EH (cell line): ENCODE data around the gene ATRX.
A peak's percentile ranks its signal among the peaks of the same experiment; 100 is the strongest.
"Not testable (repeated sequence)": the region's sequence is repeated elsewhere in the genome, so short reads cannot be mapped to it uniquely, and the experiment has no call there.

Experiments used
- DNase-seq: peaks from one replicate; pipeline ENCODE4 v3.0.0-alpha.2; 2015; ENCODE audit warnings: low read depth

ATRX gene

DNA sequence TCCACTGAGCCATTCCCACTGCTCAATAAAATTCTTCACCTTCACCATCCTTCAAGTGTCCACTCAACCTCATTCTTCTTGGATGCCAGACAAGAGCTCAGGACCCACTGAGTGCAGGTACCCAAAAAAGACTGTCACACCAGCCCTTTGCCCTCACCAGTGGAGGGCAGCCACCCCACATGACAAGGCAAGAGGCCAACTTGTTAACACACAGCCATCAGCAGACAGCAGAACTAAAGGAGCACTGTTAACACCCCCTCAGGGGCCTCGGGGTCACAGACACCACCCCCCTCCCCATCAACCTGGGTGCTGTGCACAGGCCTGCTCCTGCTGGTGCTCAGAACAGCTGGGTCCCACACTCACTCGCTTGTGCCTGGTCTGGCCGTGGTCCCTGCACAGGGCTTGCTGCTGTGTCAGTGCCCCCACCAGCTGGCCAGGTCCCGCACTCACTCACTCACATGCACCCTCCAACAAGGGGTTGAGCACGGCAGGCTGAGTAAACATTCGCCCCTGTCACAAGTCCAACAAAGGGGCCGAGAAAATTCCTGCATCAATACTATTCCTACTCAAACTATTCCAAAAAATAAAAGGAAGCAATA, 54.1 kb downstream of the ATRX start:
- DNase-seq, result no peak

DNA sequence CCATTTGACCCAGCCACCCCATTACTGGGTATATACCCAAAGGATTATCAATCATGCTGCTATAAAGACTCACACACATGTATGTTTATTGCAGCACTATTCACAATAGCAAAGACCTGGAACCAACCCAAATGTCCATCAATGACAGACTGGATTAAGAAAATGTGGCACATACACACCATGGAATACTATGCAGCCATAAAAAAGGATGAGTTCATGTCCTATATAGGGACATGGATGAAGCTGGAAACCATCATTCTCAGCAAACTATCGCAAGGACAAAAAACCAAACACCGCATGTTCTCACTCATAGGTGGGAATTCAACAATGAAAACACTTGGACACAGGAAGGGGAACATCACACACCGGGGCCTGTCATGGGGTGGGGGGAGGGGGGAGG, 59.9 kb downstream of the ATRX start:
- not testable (repeated sequence) for DNase-seq

DNA sequence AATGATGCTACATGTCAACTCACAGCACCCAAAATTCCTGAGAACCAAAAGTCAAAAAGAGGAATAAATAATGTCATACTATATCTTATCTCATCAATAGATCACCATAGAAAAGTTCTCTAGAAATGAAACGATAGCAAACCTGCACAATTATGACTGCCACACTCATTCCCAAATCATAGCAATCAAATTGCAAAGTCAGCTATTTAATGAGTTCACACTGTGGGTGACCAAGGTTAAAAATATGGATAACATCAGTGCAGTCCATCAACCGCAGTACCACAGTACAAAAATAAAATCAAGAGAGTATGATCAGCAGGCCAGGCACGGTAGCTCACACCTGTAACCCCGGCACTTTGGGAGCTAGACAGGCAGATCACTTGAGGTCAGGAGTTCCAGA, 62.3 kb downstream of the ATRX start:
- no peak for DNase-seq

DNA sequence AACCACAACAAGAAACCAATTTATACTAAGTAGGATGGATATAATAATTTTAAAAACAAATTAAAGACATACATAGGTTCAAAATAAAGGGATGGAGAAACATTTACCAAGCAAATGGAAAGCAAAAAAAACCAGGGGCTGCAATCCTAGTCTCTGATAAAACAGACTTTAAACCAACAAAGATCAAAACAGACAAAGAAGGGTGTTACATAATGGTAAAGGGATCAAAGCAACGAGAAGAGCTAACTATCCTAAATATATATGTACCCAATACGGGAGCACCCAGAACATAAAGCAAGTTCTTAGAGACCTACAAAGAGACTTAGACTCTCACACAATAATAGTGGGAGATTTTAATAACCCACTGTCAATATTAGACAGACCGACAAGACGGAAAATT, 66.6 kb downstream of the ATRX start:
- no peak for DNase-seq

DNA sequence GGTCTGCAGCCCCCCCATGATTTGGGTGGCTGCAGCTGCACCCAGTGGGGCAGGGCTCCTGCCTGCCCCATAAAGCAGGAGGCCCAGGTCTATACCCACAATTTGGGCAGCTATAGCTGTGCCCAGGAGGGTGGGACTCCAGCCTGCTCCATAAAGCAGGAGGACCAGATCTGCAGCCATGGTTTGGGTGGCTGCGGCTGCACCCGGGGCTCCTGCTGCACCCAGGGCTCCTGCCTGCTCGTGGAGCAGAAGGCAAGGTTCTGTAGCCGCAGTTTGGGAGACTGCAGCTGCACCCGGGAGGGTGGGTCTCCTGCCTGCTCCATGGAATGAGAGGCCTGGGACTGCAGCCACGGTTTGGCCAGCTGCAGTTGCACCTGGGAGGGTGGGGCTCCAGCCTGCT, 81.1 kb downstream of the ATRX start:
- no peak for DNase-seq

DNA sequence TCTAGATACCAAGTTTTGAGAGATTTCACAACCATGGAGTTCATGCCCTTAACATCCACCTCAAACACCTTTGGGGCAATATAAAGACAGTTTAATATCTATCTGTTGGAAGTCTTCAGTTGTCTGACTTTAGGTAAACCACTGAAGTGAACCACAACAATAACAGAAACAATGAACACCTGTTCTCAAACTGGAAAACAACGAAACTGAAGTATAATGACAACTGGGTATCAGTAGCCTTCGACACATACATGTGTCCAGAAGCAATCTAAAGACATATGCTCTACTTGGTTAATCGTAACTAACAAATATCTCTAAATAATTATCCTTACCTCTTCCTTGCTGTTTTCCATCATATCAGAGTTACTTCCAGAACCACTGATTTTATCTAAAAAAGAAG, 87.8 kb downstream of the ATRX start:
- DNase-seq, result no peak

DNA sequence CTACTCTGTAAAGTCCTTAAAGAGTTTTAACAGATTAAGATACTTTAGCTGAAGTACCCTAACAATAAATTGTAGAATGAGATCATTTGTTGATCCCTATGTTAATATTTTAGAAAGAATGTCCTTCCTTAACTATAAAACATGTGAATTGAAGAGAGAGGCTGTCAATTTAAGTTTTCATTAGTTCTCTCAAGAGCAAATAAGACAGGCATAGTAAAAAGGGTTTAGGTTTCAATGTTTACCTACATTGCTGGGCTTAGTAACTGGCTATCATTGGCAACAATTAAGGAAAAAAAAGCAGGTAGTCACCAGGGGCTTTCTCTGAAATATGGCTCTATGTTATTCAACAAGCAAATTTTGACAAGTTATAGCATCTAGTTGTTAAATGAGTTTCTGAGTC, 91.5 kb downstream of the ATRX start:
- DNase-seq, result no peak

DNA sequence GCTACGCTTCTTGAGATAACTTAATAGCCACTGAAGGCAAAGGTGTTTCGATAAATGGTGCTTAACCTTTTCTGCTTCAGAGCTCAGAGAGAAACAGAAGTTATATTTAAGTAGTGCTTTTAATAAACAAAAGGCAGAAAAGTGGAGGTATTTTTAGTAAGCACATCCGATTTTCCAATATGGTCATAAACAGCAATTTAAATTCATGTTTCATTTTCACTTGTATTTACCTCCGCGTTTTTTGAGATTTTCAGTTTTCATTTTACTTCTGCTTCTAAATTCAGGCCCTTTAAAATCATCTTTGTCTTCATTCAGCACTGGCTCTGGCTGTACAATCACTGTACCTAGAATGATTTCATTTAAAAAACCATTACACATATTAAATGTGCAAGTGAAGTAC, 92.4 kb downstream of the ATRX start:
- DNase-seq, result no peak

DNA sequence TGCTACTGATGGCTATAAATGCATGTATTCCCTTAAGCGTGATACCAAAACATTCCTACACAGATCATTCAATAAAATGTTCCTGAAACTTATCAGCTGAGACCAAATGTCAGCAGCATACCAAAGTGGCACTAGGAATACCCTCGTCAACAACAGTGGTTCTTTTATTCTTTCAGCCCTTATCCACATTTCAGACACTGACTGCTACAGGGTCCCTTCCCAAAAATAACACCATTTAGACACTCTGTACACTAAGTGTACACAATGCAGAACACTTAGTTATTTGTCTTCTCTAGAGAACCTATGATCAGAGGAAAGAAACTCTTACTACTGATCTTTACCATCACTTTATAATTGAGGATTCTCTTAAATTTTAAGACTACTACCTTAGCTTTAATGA, 94.1 kb downstream of the ATRX start:
- DNase-seq, result no peak

DNA sequence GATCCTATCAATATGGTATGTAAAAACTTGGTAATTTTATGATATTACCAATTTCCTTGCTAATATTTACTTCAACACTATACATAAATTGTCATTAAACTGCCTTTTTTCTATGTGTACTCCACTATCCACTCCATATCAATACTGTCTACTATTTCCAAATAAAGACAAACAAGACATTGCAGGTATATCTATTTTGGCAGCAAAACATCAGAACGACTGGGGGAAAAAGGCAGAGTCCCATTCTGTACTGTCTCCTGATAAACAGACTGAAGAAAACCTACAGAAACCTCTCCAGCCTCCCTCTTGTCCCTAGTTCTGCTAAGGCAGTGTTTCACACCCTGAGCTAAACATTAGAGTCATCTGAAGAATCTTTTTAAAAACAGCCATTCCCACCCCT, 96.6 kb downstream of the ATRX start:
- no peak for DNase-seq

DNA sequence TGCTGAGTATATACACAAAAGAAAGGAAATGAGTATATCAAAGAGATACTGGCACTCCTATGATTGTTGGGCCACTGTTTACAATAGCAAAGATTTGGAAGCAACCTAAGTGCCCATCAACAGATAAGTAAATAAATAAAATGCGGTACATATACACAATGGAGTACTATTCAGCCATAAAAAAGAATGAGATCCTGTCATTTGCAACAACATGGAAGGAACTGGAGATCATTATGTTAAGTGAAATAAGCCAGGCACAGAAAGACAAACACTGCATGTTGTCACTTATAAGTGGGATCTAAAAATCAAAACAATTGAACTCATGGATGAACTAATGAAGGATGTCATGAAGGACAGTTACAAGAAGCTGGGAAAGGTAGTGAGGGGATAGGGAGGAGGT, 100.3 kb downstream of the ATRX start:
- not testable (repeated sequence) for DNase-seq

DNA sequence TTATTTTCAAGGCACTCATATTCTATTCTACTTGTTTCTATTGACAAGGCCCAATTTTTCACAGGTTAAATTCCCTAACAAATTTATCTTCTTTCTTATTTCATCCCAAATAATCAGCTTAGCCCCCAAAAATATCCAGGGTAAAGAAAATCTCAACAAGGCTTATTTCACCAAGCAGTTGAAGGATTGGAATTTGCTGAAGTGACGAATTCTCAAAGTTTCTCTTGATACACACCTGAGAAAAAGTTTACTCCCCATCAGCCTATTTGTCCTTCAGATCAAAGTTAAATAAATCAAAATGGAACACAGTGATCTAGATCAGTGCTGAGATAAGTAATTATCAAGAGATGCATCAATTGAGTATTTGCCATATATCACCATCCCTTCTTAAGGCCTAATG, 106.9 kb downstream of the ATRX start:
- no peak for DNase-seq

DNA sequence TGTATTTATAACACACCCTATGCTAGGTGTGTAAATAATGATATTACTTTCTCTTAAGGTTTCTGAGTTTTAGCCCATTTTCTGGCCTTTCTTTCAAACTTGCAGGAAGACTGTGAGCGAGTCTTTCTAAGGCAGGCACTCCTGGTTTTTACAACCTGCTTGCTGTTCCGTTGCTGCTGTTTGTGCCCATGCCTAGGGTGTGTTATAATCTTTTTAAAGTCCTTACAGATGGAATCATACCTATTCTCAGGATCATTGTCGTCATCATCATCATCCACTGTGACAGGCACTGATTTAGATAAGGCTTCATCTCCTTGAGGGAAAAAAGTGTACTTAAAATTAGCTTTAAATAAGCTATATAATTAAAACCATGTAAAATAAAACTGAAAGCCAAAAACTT, 110.0 kb downstream of the ATRX start:
- DNase-seq, result no peak

DNA sequence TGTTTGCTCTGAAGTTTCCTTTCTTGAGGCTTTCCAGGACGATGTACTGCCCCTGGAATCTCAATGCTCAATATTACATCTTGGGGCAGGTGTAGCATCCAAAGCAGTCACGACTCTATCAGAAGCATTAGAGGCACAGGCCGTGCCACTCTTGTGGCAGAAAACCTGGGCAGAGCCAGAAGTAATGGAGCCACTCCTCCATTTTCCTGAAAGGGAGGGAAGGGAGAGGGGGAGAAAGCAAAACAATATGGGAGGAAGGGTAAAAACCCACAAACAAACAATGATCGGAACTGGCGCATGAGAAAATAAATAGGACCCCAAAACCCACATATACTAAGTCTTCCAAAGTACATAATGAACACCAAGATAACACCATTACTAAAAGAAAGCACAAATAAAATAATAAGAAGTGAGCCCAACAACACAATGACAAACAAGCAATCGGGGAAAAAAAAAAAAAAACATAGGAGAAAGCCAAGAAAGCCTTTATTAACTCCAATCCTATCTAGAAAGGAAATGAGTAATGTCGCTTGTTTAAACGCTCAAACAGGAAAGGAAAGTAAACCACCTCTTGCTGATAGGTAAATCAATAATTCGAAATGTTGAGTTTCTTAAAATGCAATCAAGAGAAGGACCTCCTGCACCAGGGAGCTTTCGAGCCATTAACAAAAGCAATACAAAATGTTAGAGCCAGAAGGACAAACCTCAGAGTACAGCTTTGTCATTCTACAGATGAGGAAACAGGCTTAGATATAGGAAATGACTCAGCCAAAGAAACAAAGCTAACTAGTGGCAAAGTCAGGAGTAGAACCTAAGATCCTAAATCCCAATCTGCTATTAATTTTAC, 117.4 kb downstream of the ATRX start:
- DNase-seq, result peak; percentile 53

DNA sequence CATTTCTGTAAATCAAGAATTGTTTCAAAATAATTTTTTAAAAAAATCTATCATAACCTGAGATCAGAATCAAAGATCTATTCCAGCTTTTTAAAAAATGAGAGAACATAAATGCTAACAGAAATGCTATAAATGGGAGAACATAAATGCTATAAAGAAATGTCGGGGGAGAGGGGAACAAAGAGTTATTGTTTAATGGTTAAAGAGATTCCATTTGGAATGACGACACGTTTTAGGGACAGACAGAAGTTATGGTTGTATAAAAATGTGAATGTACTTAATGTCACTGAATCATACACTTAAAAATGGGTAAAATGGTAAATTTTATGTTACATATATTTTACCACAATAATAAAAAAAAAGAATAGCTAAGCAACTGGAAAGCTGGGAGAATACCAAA, 127.1 kb downstream of the ATRX start:
- no peak for DNase-seq

DNA sequence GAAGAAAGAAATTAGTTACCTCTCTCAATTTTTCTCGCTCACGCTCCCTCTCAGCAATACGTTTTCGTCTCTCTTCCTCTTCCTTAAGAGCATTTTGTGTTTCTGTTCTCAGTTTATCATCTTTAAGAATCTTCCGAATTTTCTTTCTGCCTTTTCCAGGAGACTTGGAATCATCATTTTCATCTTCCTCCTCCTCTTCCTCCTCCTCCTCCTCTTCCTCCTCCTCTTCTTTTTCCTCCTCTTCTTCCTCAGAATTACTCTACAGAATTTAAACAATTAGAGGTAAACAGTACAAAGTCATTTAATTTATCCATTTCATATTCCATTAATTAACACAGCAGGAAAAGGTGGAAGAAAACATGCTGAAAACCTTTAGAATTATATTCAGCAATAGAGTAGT, 133.9 kb downstream of the ATRX start:
- DNase-seq, result no peak

DNA sequence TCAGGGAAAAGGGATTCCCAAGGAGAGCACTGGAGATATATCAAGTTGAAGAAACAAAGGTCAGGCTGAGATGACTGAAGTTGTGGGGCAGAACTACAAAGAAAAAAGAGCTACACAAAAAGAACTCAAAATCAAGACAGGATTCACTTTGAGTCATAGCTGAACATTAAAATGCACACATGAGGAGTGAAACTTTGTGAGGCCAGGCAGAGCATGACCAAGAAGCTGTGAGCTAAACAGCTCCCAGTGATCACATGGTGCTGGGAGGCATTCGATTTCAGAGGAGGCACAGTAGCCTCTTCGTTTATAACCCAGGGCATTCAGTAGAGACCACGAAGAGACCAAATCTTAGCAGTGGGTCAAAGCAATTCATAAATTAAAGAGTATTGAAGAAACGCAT, 145.3 kb downstream of the ATRX start:
- no peak for DNase-seq

DNA sequence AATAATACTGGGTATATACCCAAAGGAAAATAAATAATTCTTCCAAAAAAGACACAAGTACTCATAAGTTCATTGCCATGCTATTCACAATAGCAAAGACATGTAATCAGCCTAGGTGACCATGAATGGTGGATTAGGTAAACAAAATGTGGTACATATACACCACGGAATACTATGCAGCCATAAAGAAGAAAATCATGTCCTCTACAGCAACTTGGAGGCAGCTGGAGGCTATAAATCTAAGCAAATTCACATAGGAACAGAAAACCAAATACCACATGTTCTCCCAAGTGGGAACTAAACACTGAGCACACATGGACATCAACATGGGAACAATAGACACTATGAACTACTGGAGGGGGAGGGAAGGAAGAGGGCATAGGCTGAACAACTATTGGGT, 146.2 kb downstream of the ATRX start:
- DNase-seq, result no peak

DNA sequence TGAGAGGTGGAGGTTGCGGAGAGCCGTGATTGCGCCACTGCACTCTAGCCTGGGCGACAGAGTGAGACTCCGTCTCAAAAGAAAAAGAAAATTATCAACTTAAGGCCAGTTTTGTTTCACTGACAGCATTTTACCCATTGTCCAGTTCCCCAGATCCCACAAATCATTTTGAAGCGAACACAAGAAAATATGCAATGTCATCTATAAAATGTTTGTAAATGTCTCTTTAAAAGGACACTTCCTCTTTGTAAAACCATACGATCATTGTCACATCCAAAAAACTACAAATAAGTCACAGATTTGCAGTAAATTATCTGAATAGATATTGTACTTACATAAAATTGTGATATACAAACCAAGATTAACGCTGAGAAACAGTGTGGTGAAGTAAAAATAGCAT, 147.6 kb downstream of the ATRX start:
- DNase-seq, result no peak

DNA sequence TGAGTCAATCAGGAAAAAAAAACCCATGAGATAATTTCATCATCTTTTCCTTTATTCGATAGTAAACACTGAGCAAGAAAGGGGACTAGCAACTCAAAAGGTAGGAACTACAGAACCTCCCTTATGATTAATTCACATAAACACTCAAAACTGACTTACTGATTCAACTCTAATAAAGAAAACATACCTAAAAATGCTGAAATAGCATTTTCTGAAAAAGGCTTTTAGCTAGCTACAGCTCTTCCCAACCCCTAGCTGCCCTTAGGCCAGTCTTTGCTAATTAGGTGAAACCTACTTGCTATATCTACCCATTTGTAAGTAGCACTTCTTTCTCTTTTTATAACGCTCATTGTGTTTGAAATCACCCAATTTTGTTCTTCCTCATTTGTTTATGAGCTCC, 150.6 kb downstream of the ATRX start:
- DNase-seq, result no peak

DNA sequence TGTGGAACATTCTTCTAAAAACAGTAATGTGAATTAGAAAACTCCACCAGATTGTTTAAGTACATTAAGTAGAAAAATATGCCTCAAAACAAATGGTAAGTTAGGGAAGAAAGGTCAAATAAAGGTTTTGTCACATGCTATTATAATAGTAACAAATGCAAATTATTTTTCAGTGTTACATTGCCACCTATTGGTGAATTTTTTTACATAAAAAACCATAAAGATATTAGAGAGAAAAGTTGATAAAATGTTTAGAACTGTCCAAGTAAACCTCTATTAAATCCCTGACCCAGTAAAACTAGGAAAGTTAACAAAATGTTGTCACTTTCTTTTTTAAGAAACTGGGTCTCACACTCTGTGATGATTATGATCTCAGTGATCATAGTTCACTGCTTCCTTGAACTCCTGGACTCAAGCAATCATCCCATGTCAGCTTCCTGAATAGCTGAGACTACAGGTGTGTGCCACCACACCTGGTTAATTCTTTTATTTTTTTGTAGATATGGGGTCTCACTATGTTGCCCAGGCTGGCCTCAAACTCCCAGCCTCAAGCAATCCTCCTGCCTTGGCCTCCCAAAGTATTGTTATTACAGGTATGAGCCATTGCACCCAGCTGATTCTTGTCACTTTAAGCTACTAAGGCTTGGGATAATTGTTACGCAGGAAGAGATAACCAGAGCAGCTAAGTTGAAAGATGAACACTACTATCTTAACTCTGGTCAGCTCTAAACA, 157.6 kb downstream of the ATRX start:
- DNase-seq, result peak; percentile 6

DNA sequence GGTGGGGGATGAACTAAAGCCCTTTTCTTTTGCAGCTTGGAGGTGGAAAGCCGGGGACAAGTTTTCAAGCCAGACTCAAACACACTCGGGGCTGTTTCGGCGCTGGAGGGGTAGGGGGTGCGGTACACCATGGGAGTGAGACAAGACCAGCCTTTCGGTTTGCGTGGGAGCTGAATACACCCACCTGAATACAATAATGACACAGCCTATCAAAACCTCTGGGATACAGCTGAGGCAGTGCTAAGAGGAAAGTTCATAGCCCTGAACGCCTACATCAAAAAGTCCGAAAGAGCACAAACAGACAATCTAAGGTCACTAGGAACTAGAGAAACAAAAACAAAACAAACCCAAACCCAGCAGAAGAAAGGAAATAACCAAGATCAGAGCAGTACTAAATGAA, 163.3 kb downstream of the ATRX start:
- no peak for DNase-seq

DNA sequence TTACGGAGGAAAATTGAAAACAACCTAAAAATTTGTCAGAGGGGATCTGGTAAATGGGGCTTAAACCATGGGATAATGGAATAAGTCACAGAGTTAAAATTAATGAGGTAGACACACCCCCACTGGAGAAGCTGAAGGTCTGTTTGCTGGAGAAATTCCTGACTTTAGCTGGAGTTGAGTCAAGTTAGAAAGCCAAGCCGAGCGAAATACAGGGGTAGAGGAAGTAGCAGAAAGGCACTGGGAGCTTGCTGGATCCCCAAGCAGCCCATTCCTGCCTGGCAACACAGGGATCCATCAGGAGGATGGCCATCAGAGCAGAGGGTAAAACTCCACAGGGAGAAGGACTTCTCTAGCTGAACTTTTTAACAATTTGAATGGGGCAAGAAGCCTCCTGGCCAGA, 163.8 kb downstream of the ATRX start:
- no peak for DNase-seq
